ENCODE data around the gene TTR.

- TF ChIP-seq CTCF (IDR thresholded peaks at IDR 0.05; ENCODE audit: low read depth, low read length, missing input control) (no peak), REST (IDR thresholded peaks at IDR 0.05) (no peak), ZBTB33 (IDR thresholded peaks at IDR 0.05) (no peak), YY1 (IDR thresholded peaks at IDR 0.05) (no peak), ATF3 (IDR thresholded peaks at IDR 0.05) (no peak), EGR1 (IDR thresholded peaks at IDR 0.05; ENCODE audit: low read depth in 2 of 2) (no peak), MAX (IDR thresholded peaks at IDR 0.05) (no peak), RXRA (IDR thresholded peaks at IDR 0.05) (no peak), SP1 (IDR thresholded peaks at IDR 0.05) (no peak), TAF1 (conservative IDR thresholded peaks at IDR 0.05) (no peak), GABPA (IDR thresholded peaks at IDR 0.05 in 1 of 2, conservative IDR thresholded peaks at IDR 0.05 in 1 of 2) (no peak)
These were observed 18.2 kb downstream of the TTR start for GRCh38 chr18:31609886-31610285.
